ENCODE data around the gene TRPM8. TPM values are rescaled to one million over a fixed set of nuclear protein-coding genes. Genes with fewer than 3 reads are reported as not detected.
A peak's percentile ranks its signal among the peaks of the same experiment; 100 is the strongest.

Gene TRPM8
- total and polyA plus RNA-seq, 8 donors = not detected

DNA sequence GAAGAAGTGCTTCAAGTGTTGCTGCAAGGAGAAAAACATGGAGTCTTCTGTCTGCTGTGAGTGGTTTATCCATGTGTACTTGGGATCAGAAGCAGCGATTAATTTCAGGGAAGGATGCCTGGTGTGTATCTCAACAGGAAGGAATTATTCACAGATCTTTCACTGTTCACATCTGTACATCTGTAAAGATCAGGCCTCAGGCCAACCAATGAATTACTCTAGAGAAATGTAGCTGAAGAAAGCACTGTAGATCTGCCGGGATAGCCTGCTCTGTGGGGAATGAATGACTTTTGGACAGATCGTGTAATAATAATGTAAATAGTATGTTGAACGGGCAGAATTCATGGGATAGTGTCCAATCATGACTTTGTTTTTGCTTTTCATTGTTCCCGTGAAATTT is 79.3 kb downstream of the TRPM8 start:
- WGBS, 5 donors = 63 to 85% (median 77%) methylated on average over 5 of the region's 5 CpGs
- intact Hi-C loops (cut with DNase I; ENCODE audit: low total_unique reads) = no loop called here

GRCh38 chr2:233997707-233998106 is 80.5 kb downstream of the TRPM8 start:
- DNase-seq = no peak
- no peak overlapping the region for H3K27ac ChIP-seq
- intact Hi-C loops (cut with DNase I; ENCODE audit: low total_unique reads) = no loop called here
- H3K4me1 ChIP-seq = no peaks in the 10 kb centered on the region
- no peaks in the 10 kb centered on the region for H3K9me3 ChIP-seq
- no peaks in the 10 kb centered on the region for H3K36me3 ChIP-seq
- TF ChIP-seq EP300 (IDR thresholded peaks at IDR 0.05) = no peak
- TF ChIP-seq POLR2AphosphoS5 (IDR thresholded peaks at IDR 0.05) = no peak
- no peak for TF ChIP-seq CTCF (IDR thresholded peaks at IDR 0.05)
- no peak for TF ChIP-seq POLR2A (IDR thresholded peaks at IDR 0.05)
- H3K4me3 ChIP-seq = no peak overlapping the region
- WGBS, 5 donors = 67 to 93% (median 84%) methylated on average over 1 of the region's 1 CpG
- H3K27me3 ChIP-seq = peaks cover 0 to 16% (median 0%) of the 10 kb centered on the region in 3 donors

More for the DNA sequence above, 79.3 kb downstream of the TRPM8 start:
- Histone ChIP-seq H3K27ac (no peak overlapping the region), H3K4me1 (no peaks in the 10 kb centered on the region), H3K27me3 (peaks cover 0 to 13% (median 0%) of the 10 kb centered on the region in 3 donors), H3K4me3 (no peak overlapping the region), H3K9me3 (no peaks in the 10 kb centered on the region), H3K36me3 (no peaks in the 10 kb centered on the region)
- no peak for TF ChIP-seq EP300 (IDR thresholded peaks at IDR 0.05)
- TF ChIP-seq CTCF (IDR thresholded peaks at IDR 0.05) = no peak
- no peak for TF ChIP-seq POLR2AphosphoS5 (IDR thresholded peaks at IDR 0.05)
- no peak for TF ChIP-seq POLR2A (IDR thresholded peaks at IDR 0.05)
- DNase-seq = peak in 1 of 2 donors; percentile 34

DNA sequence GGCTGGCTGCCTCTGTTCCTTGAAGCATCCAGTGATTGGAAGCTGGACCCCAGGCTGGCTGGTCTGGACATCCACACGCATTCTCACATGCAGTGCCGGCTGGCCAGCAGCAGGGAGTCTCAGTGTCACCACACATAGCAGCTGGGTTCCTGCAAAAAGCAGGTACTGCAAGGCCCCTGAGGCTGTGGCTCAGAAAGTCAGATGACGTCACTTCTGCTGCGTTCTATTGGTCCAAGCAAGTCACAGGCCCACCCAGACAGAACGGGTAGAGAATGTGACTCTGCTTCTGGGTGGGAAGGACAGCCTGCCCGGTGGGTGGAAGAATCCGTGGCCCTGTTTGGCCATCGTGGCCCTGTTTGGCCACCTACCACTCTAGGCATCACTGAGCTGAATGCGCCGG is 82.0 kb downstream of the TRPM8 start:
- 72 to 80% (median 74%) methylated on average over 10 of the region's 10 CpGs for WGBS, 5 donors
- H3K36me3 ChIP-seq = no peaks in the 10 kb centered on the region
- H3K4me3 ChIP-seq = no peak overlapping the region
- H3K27me3 ChIP-seq = peaks cover 0 to 7% (median 0%) of the 10 kb centered on the region in 3 donors
- TF ChIP-seq CTCF (IDR thresholded peaks at IDR 0.05) = no peak
- peak in 1 of 2 donors; percentile 23 for DNase-seq
- H3K4me1 ChIP-seq = no peaks in the 10 kb centered on the region
- H3K9me3 ChIP-seq = no peaks in the 10 kb centered on the region
- H3K27ac ChIP-seq = no peak overlapping the region
- intact Hi-C loops (cut with DNase I; ENCODE audit: low total_unique reads) = no loop called here

GRCh38 chr2:234001380-234002160 is 84.4 kb downstream of the TRPM8 start:
- DNase-seq = no peak
- Histone ChIP-seq H3K9me3 (no peaks in the 10 kb centered on the region), H3K36me3 (no peaks in the 10 kb centered on the region), H3K27me3 (peaks cover 0 to 7% (median 0%) of the 10 kb centered on the region in 3 donors), H3K4me1 (no peaks in the 10 kb centered on the region), H3K27ac (no peak overlapping the region), H3K4me3 (no peak overlapping the region)
- intact Hi-C loops (cut with DNase I; ENCODE audit: low total_unique reads) = no loop called here
- TF ChIP-seq CTCF (IDR thresholded peaks at IDR 0.05) (no peak), EP300 (IDR thresholded peaks at IDR 0.05) (no peak), POLR2A (IDR thresholded peaks at IDR 0.05) (no peak), POLR2AphosphoS5 (IDR thresholded peaks at IDR 0.05) (no peak)
- WGBS, 5 donors = 80 to 93% (median 91%) methylated on average over 8 of the region's 8 CpGs

Measured in stomach (tissue), 9 donors.